ENCODE measurements around the gene PHKB.
"Not testable (repeated sequence)": the region's sequence is repeated elsewhere in the genome, so short reads cannot be mapped to it uniquely, and the experiment has no call there.

Gene PHKB

GRCh38 chr16:47463771-47464624, 2.9 kb downstream of the PHKB start:
- TF ChIP-seq CTCF (IDR thresholded peaks at IDR 0.05; ENCODE audit: extremely low read depth, missing control alignments), result no peak
- no peak for DNase-seq (ENCODE audit: low spot score)

GRCh38 chr16:47465919-47466630, 4.9 kb downstream of the PHKB start:
- no peak for TF ChIP-seq CTCF (IDR thresholded peaks at IDR 0.05; ENCODE audit: extremely low read depth, missing control alignments)
- no peak for DNase-seq (ENCODE audit: low spot score)

GRCh38 chr16:47467501-47467900, 6.4 kb downstream of the PHKB start:
- DNase-seq (ENCODE audit: low spot score), result no peak
- no peak for TF ChIP-seq CTCF (IDR thresholded peaks at IDR 0.05; ENCODE audit: extremely low read depth, missing control alignments)

- not testable (repeated sequence) for DNase-seq (ENCODE audit: low spot score)
Observed at GRCh38 chr16:47468070-47468689, 7.0 kb downstream of the PHKB start.

GRCh38 chr16:47469227-47469626, 8.1 kb downstream of the PHKB start:
- no peak for DNase-seq (ENCODE audit: low spot score)
- TF ChIP-seq CTCF (IDR thresholded peaks at IDR 0.05; ENCODE audit: extremely low read depth, missing control alignments), result no peak

GRCh38 chr16:47470211-47470610, 9.1 kb downstream of the PHKB start:
- TF ChIP-seq CTCF (IDR thresholded peaks at IDR 0.05; ENCODE audit: extremely low read depth, missing control alignments), result no peak
- DNase-seq (ENCODE audit: low spot score), result no peak

- TF ChIP-seq CTCF (IDR thresholded peaks at IDR 0.05; ENCODE audit: extremely low read depth, missing control alignments), result no peak
- no peak for DNase-seq (ENCODE audit: low spot score)
Observed at GRCh38 chr16:47470810-47471209, 9.7 kb downstream of the PHKB start.

GRCh38 chr16:47473004-47473403, 11.9 kb downstream of the PHKB start:
- DNase-seq (ENCODE audit: low spot score), result not testable (repeated sequence)

All from GM20000 (cell line).